PC-9 (cell line): ENCODE measurements around the gene EXOG.

Source experiments
- EZH2 ChIP-seq: fragments of 200-600 bp; sonication (generic); IDR thresholded peaks from 2 replicates; pipeline ENCODE4 v1.8.0; 2017; ENCODE audit warnings: antibody characterized with exemption, low read depth
- TF ChIP-seq, protein P1 (sequence below): fragments of 200-600 bp; sonication (generic); conservative IDR thresholded peaks from 2 replicates; pipeline ENCODE4 v1.6.1; 2017; ENCODE audit warnings: mixed run types, antibody characterized with exemption, mild to moderate bottlenecking, moderate library complexity

DNA sequence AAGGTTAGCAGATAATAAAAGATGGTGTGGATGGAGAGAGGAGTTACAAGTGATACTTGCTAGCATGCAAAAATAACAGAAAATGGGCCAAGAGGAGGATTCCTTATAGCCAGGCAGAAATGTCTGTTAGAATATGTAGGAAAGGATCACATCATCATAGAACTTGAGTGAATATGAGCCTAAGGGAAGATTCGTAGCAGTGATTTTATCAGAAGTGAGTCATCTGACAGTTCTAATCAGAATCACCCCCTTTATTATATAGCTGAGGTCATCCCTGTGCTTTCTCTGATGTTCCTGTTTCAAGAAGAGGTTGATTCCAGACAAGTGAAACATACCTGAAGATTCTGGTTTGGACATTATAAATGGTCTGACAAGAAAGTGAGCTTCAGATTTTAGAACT, 22.9 kb downstream of the EXOG start:
- TF ChIP-seq, protein P1, sequence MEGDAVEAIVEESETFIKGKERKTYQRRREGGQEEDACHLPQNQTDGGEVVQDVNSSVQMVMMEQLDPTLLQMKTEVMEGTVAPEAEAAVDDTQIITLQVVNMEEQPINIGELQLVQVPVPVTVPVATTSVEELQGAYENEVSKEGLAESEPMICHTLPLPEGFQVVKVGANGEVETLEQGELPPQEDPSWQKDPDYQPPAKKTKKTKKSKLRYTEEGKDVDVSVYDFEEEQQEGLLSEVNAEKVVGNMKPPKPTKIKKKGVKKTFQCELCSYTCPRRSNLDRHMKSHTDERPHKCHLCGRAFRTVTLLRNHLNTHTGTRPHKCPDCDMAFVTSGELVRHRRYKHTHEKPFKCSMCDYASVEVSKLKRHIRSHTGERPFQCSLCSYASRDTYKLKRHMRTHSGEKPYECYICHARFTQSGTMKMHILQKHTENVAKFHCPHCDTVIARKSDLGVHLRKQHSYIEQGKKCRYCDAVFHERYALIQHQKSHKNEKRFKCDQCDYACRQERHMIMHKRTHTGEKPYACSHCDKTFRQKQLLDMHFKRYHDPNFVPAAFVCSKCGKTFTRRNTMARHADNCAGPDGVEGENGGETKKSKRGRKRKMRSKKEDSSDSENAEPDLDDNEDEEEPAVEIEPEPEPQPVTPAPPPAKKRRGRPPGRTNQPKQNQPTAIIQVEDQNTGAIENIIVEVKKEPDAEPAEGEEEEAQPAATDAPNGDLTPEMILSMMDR, result no peak
- no peak for TF ChIP-seq EZH2
